SK-N-DZ (cell line): ENCODE measurements around the gene EEF1E1.

ENCODE experiments used
- DNase-seq: peaks from one replicate; pipeline ENCODE4 v3.0.0-alpha.2; 2015; ENCODE audit warnings: low spot score

Gene EEF1E1

GRCh38 chr6:8088886-8089285 lies 13.5 kb downstream of the EEF1E1 start:
- DNase-seq, result no peak

GRCh38 chr6:8087870-8088754 lies 14.2 kb downstream of the EEF1E1 start:
- DNase-seq, result no peak

- DNase-seq, result no peak
These were observed 15.5 kb downstream of the EEF1E1 start for GRCh38 chr6:8086755-8087306.

- no peak for DNase-seq
These were observed 17.3 kb downstream of the EEF1E1 start for GRCh38 chr6:8085053-8085511.

- DNase-seq, result no peak
These were observed 17.8 kb downstream of the EEF1E1 start for GRCh38 chr6:8084586-8084985.

- DNase-seq, result no peak
These were observed 19.1 kb downstream of the EEF1E1 start for GRCh38 chr6:8082954-8083858.

- no peak for DNase-seq
These were observed 19.8 kb downstream of the EEF1E1 start for GRCh38 chr6:8082572-8082953.

- no peak for DNase-seq
These were observed 21.8 kb downstream of the EEF1E1 start for GRCh38 chr6:8080362-8081151.

GRCh38 chr6:8079126-8079525 lies 23.2 kb downstream of the EEF1E1 start:
- DNase-seq, result no peak

GRCh38 chr6:8077991-8078390 lies 24.4 kb downstream of the EEF1E1 start:
- no peak for DNase-seq

- DNase-seq, result no peak
These were observed 26.6 kb downstream of the EEF1E1 start for GRCh38 chr6:8075704-8076103.

GRCh38 chr6:8075185-8075584 lies 27.2 kb downstream of the EEF1E1 start:
- no peak for DNase-seq

GRCh38 chr6:8074213-8074612 lies 28.1 kb downstream of the EEF1E1 start:
- no peak for DNase-seq

GRCh38 chr6:8073758-8074157 lies 28.6 kb downstream of the EEF1E1 start:
- no peak for DNase-seq

- no peak for DNase-seq
These were observed 31.6 kb downstream of the EEF1E1 start for GRCh38 chr6:8070718-8071117.

GRCh38 chr6:8069631-8070284 lies 32.6 kb downstream of the EEF1E1 start:
- peak; percentile 80 for DNase-seq

- DNase-seq, result peak; percentile 58
These were observed 33.2 kb downstream of the EEF1E1 start for GRCh38 chr6:8069151-8069550.

GRCh38 chr6:8066108-8066507 lies 36.2 kb downstream of the EEF1E1 start:
- DNase-seq, result no peak

- DNase-seq, result no peak
These were observed 36.8 kb downstream of the EEF1E1 start for GRCh38 chr6:8065519-8065911.

- DNase-seq, result no peak
These were observed 37.5 kb downstream of the EEF1E1 start for GRCh38 chr6:8064638-8065518.
